KBM-7 (cell line): ENCODE results near the gene MRAS.
"Not testable (repeated sequence)": the region's sequence is repeated elsewhere in the genome, so short reads cannot be mapped to it uniquely, and the experiment has no call there.

ENCODE experiments used
- DNase-seq: peaks from one replicate; pipeline ENCODE4 v3.0.0-alpha.2; 2015
- in situ Hi-C: fragments of 300-500 bp; cut with MboI; formaldehyde crosslinking; loops from 2 replicates; pipeline ENCODE4 v1.14.3; 2020; ENCODE audit warnings: low sequenced_read_pairs, low pct_unique_long_range_greater_than_20kb, mixed read lengths

MRAS gene

GRCh38 chr3:138405001-138405400, 56.6 kb downstream of the MRAS start:
- DNase-seq: no peak
- in situ Hi-C loops: no loop called here

- in situ Hi-C loops: no loop called here
Observed at GRCh38 chr3:138405486-138405885, 57.1 kb downstream of the MRAS start.

GRCh38 chr3:138406606-138407005, 58.2 kb downstream of the MRAS start:
- no peak for DNase-seq
- in situ Hi-C loops: no loop called here

More at GRCh38 chr3:138405486-138405885, 57.1 kb downstream of the MRAS start:
- DNase-seq: no peak

GRCh38 chr3:138407236-138407907, 59.0 kb downstream of the MRAS start:
- in situ Hi-C loops: no loop called here
- DNase-seq: no peak

GRCh38 chr3:138408751-138409570, 60.6 kb downstream of the MRAS start:
- in situ Hi-C loops: no loop called here
- no peak for DNase-seq

- peak; percentile 26 for DNase-seq
- in situ Hi-C loops: no loop called here
Observed at GRCh38 chr3:138412821-138413551, 64.6 kb downstream of the MRAS start.

- in situ Hi-C loops, DNase-seq: not testable (repeated sequence)
Observed at GRCh38 chr3:138416236-138416635, 67.9 kb downstream of the MRAS start.

- DNase-seq: peak; percentile 81
Observed at GRCh38 chr3:138417559-138417982, 69.2 kb downstream of the MRAS start.

GRCh38 chr3:138418601-138419206, 70.3 kb downstream of the MRAS start:
- in situ Hi-C loops: no loop called here
- no peak for DNase-seq

More at GRCh38 chr3:138417559-138417982, 69.2 kb downstream of the MRAS start:
- in situ Hi-C loops: no loop called here

- DNase-seq: no peak
- in situ Hi-C loops: no loop called here
Observed at GRCh38 chr3:138423316-138423715, 74.9 kb downstream of the MRAS start.

- in situ Hi-C loops: no loop called here
- no peak for DNase-seq
Observed at GRCh38 chr3:138424323-138424722, 75.9 kb downstream of the MRAS start.

- in situ Hi-C loops: no loop called here
Observed at GRCh38 chr3:138426211-138426610, 77.8 kb downstream of the MRAS start.

GRCh38 chr3:138426754-138427153, 78.4 kb downstream of the MRAS start:
- in situ Hi-C loops, DNase-seq: not testable (repeated sequence)

More at GRCh38 chr3:138426211-138426610, 77.8 kb downstream of the MRAS start:
- no peak for DNase-seq

- in situ Hi-C loops: no loop called here
- no peak for DNase-seq
Observed at GRCh38 chr3:138429665-138430064, 81.3 kb downstream of the MRAS start.

- in situ Hi-C loops: no loop called here
- no peak for DNase-seq
Observed at GRCh38 chr3:138432576-138433240, 84.3 kb downstream of the MRAS start.

- in situ Hi-C loops: no loop called here
- no peak for DNase-seq
Observed at GRCh38 chr3:138433892-138434275, 85.5 kb downstream of the MRAS start.

- peak; percentile 86 for DNase-seq
- in situ Hi-C loops: no loop called here
Observed at GRCh38 chr3:138434276-138434874, 86.0 kb downstream of the MRAS start, which contains the start of gene ESYT3. Gene ESYT3 (plus strand): TSS chr3:138434616. CDS start chr3:138434799, 183 bp downstream.
